Measurements from ENCODE around the gene WDR48.

GRCh38 chr3:39052583-39052982 is 767 bp downstream of the WDR48 start:
- no peak for TF ChIP-seq CTCF (IDR thresholded peaks at IDR 0.05)
- TF ChIP-seq POLR2A (IDR thresholded peaks at IDR 0.05) = no peak

All from uterus (tissue), 2 donors.